HCT116 (cell line): ENCODE results near the gene TBC1D14. TPM values are rescaled to one million over a fixed set of nuclear protein-coding genes. Genes with fewer than 3 reads are reported as not detected.

Experiments
- ATAC-seq: fragments of 200-7000 bp; cut with Tn5 transposase; 2 replicates; pipeline ENCODE4 v1.9.1; 2020; ENCODE audit warnings: mild to moderate bottlenecking, moderate library complexity
- BruUV-seq: library from RNA; stranded (reverse); fragments of 400-500 nt; replicated peaks from 2 replicates; lab custom pipeline; 2021; lab: Mats Ljungman, UMichigan
- CTCF ChIA-PET: fragments of 300-600 bp; sonication (Branson Sonifier 250); formaldehyde crosslinking; loops from one replicate; lab custom pipeline; 2021; ENCODE audit warnings: antibody characterized with exemption; lab: Charles Lee
- POLR2A ChIA-PET: fragments of 300-600, 350-600 bp; sonication (Branson Sonifier 250); formaldehyde crosslinking; loops from one replicate; lab custom pipeline; 2021; ENCODE audit warnings: antibody characterized with exemption; lab: Charles Lee
- RAD21 ChIA-PET, 2 experiments: fragments of 300-600 bp; sonication (Branson Sonifier 250); formaldehyde crosslinking; loops; one replicate each; lab custom pipeline; 2023; ENCODE audit warnings: low total read pairs in 2 of 2; ENCODE audit not compliant: uncharacterized antibody in 2 of 2, unreplicated experiment in 2 of 2, low non-redundant PET in 1 of 2; lab: Charles Lee
- DNase-seq: peaks from one replicate; pipeline ENCODE4 v3.0.0-alpha.2; 2010; ENCODE audit warnings: low read depth, low spot score
- H2AFZ ChIP-seq: fragments of 200-600 bp; shearing (Covaris generic), sonication (generic); 2 replicates; pipeline ENCODE4 v1.6.1; 2017; ENCODE audit warnings: low read depth, mixed run types, mixed read lengths, antibody characterized with exemption, low read length; ENCODE audit not compliant: poor library complexity, severe bottlenecking
- H3K27ac ChIP-seq: 2 replicates; pipeline ENCODE4 v1.5.1; 2012; ENCODE audit warnings: low read depth, low read length
- H3K27me3 ChIP-seq: fragments of 200-600 bp; sonication (generic); 2 replicates; pipeline ENCODE4 v1.6.1; 2016; ENCODE audit warnings: mixed run types, low read length, mixed read lengths; ENCODE audit not compliant: insufficient read depth
- H3K36me3 ChIP-seq, 2 experiments: fragments of 200-500 bp in 1 of 2; fragments of 200-600 bp in 1 of 2; sonication (Bioruptor generic) in 1 of 2; sonication (generic) in 1 of 2; 2 replicates each; pipeline versions ENCODE4 v1.5.1 to v1.6.1; 2014 to 2016; ENCODE audit warnings: low read length in 2 of 2, inconsistent platforms in 1 of 2, mixed read lengths in 1 of 2, mixed run types in 1 of 2; ENCODE audit not compliant: insufficient read depth in 2 of 2, control insufficient read depth in 1 of 2
- H3K4me1 ChIP-seq, 2 experiments: fragments of 200-600 bp in 1 of 2; sonication (generic) in 1 of 2; 2 replicates each; pipeline versions ENCODE4 v1.5.1 to v1.6.1; 2012 to 2017; ENCODE audit warnings: low read length in 2 of 2, inconsistent platforms in 1 of 2, mild to moderate bottlenecking in 1 of 2, mixed read lengths in 1 of 2, mixed run types in 1 of 2, moderate library complexity in 1 of 2; ENCODE audit not compliant: insufficient read depth in 2 of 2, control insufficient read depth in 1 of 2
- H3K4me2 ChIP-seq: fragments of 200-600 bp; sonication (generic); 2 replicates; pipeline ENCODE4 v1.6.1; 2017; ENCODE audit warnings: mixed run types, low read length, mixed read lengths
- H3K4me3 ChIP-seq, 2 experiments: fragments of 200-600 bp in 1 of 2; sonication (generic) in 1 of 2; replicated peaks in 1 of 2; 2 replicates each; pipeline ENCODE4 v1.5.1; 2011 to 2016; ENCODE audit warnings: low read length in 2 of 2, control low read depth in 1 of 2, low read depth in 1 of 2, mild to moderate bottlenecking in 1 of 2, mixed read lengths in 1 of 2, mixed run types in 1 of 2
- H3K79me2 ChIP-seq: fragments of 200-600 bp; sonication (generic); 2 replicates; pipeline ENCODE4 v1.6.1; 2017; ENCODE audit warnings: mild to moderate bottlenecking, mixed run types, low read length, moderate library complexity, mixed read lengths; ENCODE audit not compliant: insufficient read depth
- H3K9ac ChIP-seq: fragments of 200-600 bp; sonication (generic); 2 replicates; pipeline ENCODE4 v1.6.1; 2016; ENCODE audit warnings: low read length, mixed read lengths
- H3K9me2 ChIP-seq: fragments of 200-600 bp; sonication (generic), shearing (Covaris generic); 2 replicates; pipeline ENCODE4 v1.6.1; 2017; ENCODE audit warnings: mixed run types, mild to moderate bottlenecking, moderate library complexity; ENCODE audit not compliant: insufficient read depth
- H3K9me3 ChIP-seq, 2 experiments: fragments of 200-500 bp in 1 of 2; fragments of 200-600 bp in 1 of 2; sonication (Bioruptor generic) in 1 of 2; sonication (generic) in 1 of 2; 2 replicates each; pipeline ENCODE4 v1.6.1; 2014 to 2017; ENCODE audit warnings: low read length in 2 of 2, mixed read lengths in 2 of 2, inconsistent platforms in 1 of 2, low read depth in 1 of 2, mild to moderate bottlenecking in 1 of 2, mixed run types in 1 of 2, moderate library complexity in 1 of 2; ENCODE audit not compliant: control insufficient read depth in 1 of 2, insufficient read depth in 1 of 2
- H4K20me1 ChIP-seq: fragments of 200-600 bp; sonication (generic), shearing (Covaris generic); 2 replicates; pipeline ENCODE4 v1.6.1; 2017; ENCODE audit warnings: mixed run types, mild to moderate bottlenecking, moderate library complexity; ENCODE audit not compliant: insufficient read depth
- REST ChIP-seq: IDR thresholded peaks from 2 replicates; pipeline ENCODE4 v1.6.1; 2012; ENCODE audit warnings: low read depth
- ZBTB33 ChIP-seq: IDR thresholded peaks from 2 replicates; pipeline ENCODE4 v1.6.1; 2011; ENCODE audit warnings: mild to moderate bottlenecking, low read length, moderate library complexity; ENCODE audit not compliant: insufficient replicate concordance; ENCODE audit errors: extremely low read depth
- intact Hi-C: fragments of 100-400 bp; cut with micrococcal nuclease; formaldehyde crosslinking; loops from 2 replicates; pipeline ENCODE4 v1.10.0; 2022
- total RNA-seq: library from RNA; stranded (reverse); gene quantifications from one replicate; pipeline ENCODE4 v1.2.1, GENCODE V29; 2021; ENCODE audit not compliant: unreplicated experiment

Gene TBC1D14
- total RNA-seq, 1 experiment from 2014 or later: 62.9 TPM

- no peak for TF ChIP-seq REST
These were observed 92.7 kb downstream of the TBC1D14 start (continued) for GRCh38 chr4:7002336-7002735.

DNA sequence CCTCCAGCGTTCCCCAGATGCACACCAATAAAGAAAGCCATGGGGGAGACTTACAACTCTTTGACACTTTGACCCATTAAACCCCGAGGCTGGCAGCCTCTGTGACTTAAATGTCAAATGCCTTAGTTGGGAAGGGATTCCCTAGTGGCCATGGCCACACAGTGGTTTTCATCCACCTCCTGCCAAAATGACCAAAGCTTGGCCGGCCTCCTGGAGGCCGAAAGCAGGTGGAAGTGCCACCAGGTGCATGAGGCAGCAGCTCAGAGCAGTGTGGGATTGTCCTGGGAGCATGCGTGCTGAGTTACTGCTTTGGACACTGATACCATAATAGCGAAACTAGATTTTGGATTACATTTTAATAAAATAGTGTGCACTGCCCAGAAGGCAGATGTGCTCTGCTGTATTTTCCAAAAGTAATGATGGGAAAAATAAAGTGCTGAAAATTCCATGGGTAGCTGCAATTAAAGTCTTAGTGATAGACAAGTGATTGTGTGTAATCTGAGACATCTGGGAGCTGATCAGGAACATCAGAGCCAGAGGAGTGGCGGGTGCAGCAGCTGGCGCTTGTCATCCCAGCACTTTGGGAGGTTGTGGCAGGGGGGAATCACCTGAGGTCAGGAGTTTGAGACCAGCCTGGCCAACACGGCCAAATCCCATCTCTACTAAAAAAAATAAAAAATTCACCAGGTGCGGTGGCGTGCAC is 93.7 kb downstream of the TBC1D14 start:
- peaks cover 21 to 34% of the 10 kb centered on the region in 2 experiments for H3K4me1 ChIP-seq
- H3K36me3 ChIP-seq: peaks cover 10 to 33% of the 10 kb centered on the region in 2 experiments; a peak in 1 of 4 replicates
- RAD21 ChIA-PET: no interaction called here
- no peak overlapping the region for H3K4me2 ChIP-seq
- H3K9me2 ChIP-seq: no peaks in the 10 kb centered on the region
- ATAC-seq: no peak
- H3K27me3 ChIP-seq: no peaks in the 10 kb centered on the region
- no peak overlapping the region for H3K9ac ChIP-seq
- H3K27ac ChIP-seq: no peak overlapping the region
- CTCF ChIA-PET: no interaction called here
- POLR2A ChIA-PET: no interaction called here
- intact Hi-C loops: no loop called here
- no peaks in the 10 kb centered on the region for H3K9me3 ChIP-seq
- no peak for TF ChIP-seq ZBTB33
- TF ChIP-seq, all 23 proteins: peak for 0
- Histone ChIP-seq H3K79me2 (peaks cover 26% of the 10 kb centered on the region; the same call in 1 of the 2 replicates), H4K20me1 (no peaks in the 10 kb centered on the region), H3K4me3 (no peak overlapping the region), H2AFZ (no peak overlapping the region)
- BruUV-seq: no TSS peak
- DNase-seq: no peak
